ENCODE results near the gene NTM.

The NTM gene

DNA sequence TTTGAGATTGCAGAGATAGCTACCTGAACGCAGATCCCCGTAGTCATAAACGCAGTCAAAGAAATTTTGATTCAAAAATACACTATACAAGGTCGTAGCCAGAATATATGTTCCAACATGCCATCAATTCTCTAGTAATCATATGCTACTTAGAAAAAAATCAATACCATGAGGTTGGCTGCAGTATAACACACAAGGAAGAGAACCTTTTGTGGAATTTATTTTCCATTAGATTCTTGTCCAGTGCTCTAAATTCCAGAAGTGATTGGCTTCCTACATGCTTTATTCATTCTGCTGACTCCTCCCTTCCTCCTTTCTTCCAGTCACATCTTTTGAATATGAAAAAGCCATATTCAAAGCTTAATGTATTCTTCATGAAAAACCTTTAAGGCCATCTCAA is 189.9 kb downstream of the NTM start:
- no peaks in the 10 kb centered on the region for H3K27me3 ChIP-seq (ENCODE audit: insufficient read depth, low read length, poor library complexity, severe bottlenecking)
- H4K20me1 ChIP-seq (ENCODE audit: insufficient read depth, low read length, poor library complexity, severe bottlenecking), result no peaks in the 10 kb centered on the region
- H3K9ac ChIP-seq (ENCODE audit: low read depth, low read length, poor library complexity, severe bottlenecking), result no peak overlapping the region
- no peaks in the 10 kb centered on the region for H3K4me1 ChIP-seq (ENCODE audit: insufficient read depth, low read length, poor library complexity, severe bottlenecking)
- H2AFZ ChIP-seq (ENCODE audit: low read length), result no peak overlapping the region
- no peak overlapping the region for H3K4me3 ChIP-seq (ENCODE audit: low read length, poor library complexity, severe bottlenecking)
- no peaks in the 10 kb centered on the region for H3F3A ChIP-seq (ENCODE audit: low read depth)
- H3K9me3 ChIP-seq (ENCODE audit: insufficient read depth, low read depth, low read length), result no peaks in the 10 kb centered on the region
- no peaks in the 10 kb centered on the region for H3K36me3 ChIP-seq (ENCODE audit: insufficient read depth, low read length)
- TF ChIP-seq, protein P1, sequence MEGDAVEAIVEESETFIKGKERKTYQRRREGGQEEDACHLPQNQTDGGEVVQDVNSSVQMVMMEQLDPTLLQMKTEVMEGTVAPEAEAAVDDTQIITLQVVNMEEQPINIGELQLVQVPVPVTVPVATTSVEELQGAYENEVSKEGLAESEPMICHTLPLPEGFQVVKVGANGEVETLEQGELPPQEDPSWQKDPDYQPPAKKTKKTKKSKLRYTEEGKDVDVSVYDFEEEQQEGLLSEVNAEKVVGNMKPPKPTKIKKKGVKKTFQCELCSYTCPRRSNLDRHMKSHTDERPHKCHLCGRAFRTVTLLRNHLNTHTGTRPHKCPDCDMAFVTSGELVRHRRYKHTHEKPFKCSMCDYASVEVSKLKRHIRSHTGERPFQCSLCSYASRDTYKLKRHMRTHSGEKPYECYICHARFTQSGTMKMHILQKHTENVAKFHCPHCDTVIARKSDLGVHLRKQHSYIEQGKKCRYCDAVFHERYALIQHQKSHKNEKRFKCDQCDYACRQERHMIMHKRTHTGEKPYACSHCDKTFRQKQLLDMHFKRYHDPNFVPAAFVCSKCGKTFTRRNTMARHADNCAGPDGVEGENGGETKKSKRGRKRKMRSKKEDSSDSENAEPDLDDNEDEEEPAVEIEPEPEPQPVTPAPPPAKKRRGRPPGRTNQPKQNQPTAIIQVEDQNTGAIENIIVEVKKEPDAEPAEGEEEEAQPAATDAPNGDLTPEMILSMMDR (conservative IDR thresholded peaks at IDR 0.05; ENCODE audit: low read length), result no peak
- TF ChIP-seq EZH2phosphoT487 (IDR thresholded peaks at IDR 0.05; ENCODE audit: borderline replicate concordance), result no peak
- H3K9me2 ChIP-seq (replicated peaks; ENCODE audit: low read depth, low read length), result no peaks in the 10 kb centered on the region
- no peaks in the 10 kb centered on the region for H3K79me2 ChIP-seq (ENCODE audit: insufficient read depth, low read length)
- no peak overlapping the region for H3K4me2 ChIP-seq (ENCODE audit: low read depth, low read length, poor library complexity, severe bottlenecking)

DNA sequence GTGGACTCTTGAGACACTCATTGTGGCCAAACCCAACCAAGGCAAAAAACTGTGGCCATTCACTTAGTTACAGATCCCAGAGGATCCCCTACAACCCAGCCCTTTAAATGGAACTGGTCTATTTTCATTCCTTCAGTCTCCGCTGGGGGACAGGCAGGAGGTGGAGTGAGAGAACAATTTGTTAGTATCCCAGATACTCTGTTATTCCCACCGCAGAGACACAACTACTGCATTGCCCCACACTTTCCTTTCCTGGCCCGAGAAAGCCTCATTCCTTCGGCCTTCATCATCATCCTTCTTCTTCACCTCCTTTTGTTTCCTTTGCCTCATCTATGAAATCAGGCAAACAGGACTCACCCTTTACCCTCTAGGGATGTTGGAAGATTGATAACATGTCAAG is 191.1 kb downstream of the NTM start:
- Histone ChIP-seq H3K4me3 (ENCODE audit: low read length, poor library complexity, severe bottlenecking) (no peak overlapping the region), H3K79me2 (ENCODE audit: insufficient read depth, low read length) (no peaks in the 10 kb centered on the region), H3K27me3 (ENCODE audit: insufficient read depth, low read length, poor library complexity, severe bottlenecking) (no peaks in the 10 kb centered on the region), H3K9me3 (ENCODE audit: insufficient read depth, low read depth, low read length) (no peaks in the 10 kb centered on the region), H4K20me1 (ENCODE audit: insufficient read depth, low read length, poor library complexity, severe bottlenecking) (no peaks in the 10 kb centered on the region), H3K4me2 (ENCODE audit: low read depth, low read length, poor library complexity, severe bottlenecking) (no peak overlapping the region), H3K9me2 (replicated peaks; ENCODE audit: low read depth, low read length) (no peaks in the 10 kb centered on the region), H3F3A (ENCODE audit: low read depth) (no peaks in the 10 kb centered on the region), H3K36me3 (ENCODE audit: insufficient read depth, low read length) (no peaks in the 10 kb centered on the region), H2AFZ (ENCODE audit: low read length) (no peak overlapping the region), H3K9ac (ENCODE audit: low read depth, low read length, poor library complexity, severe bottlenecking) (no peak overlapping the region), H3K4me1 (ENCODE audit: insufficient read depth, low read length, poor library complexity, severe bottlenecking) (no peaks in the 10 kb centered on the region)
- TF ChIP-seq, protein P1 (conservative IDR thresholded peaks at IDR 0.05; ENCODE audit: low read length), result no peak
- TF ChIP-seq EZH2phosphoT487 (IDR thresholded peaks at IDR 0.05; ENCODE audit: borderline replicate concordance), result no peak

DNA sequence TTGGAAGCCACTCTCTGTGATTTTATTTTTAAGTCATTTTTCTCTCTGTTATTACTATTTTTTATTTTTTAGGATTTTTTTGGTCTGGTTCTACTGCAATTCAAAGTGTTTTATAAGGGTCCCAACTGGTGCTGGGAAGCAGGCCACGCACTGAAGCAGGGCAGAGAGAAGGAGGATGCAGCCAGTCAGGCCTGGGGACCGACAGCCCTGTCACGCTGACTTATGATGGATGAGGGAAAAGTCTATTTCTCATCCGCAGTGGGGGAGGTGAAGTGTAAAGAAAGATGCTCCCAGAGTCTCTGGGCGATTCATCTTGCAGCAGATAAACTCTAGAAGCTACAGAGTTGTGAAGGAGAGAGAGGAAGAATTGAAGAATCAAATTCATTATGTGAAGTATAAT is 191.6 kb downstream of the NTM start:
- H3K4me2 ChIP-seq (ENCODE audit: low read depth, low read length, poor library complexity, severe bottlenecking), result no peak overlapping the region
- H3K79me2 ChIP-seq (ENCODE audit: insufficient read depth, low read length), result no peaks in the 10 kb centered on the region
- H3K27me3 ChIP-seq (ENCODE audit: insufficient read depth, low read length, poor library complexity, severe bottlenecking), result no peaks in the 10 kb centered on the region
- no peak overlapping the region for H2AFZ ChIP-seq (ENCODE audit: low read length)
- no peak overlapping the region for H3K9ac ChIP-seq (ENCODE audit: low read depth, low read length, poor library complexity, severe bottlenecking)
- H3K4me1 ChIP-seq (ENCODE audit: insufficient read depth, low read length, poor library complexity, severe bottlenecking), result no peaks in the 10 kb centered on the region
- H3K9me2 ChIP-seq (replicated peaks; ENCODE audit: low read depth, low read length), result no peaks in the 10 kb centered on the region
- TF ChIP-seq EZH2phosphoT487 (IDR thresholded peaks at IDR 0.05; ENCODE audit: borderline replicate concordance), result no peak
- TF ChIP-seq, protein P1 (conservative IDR thresholded peaks at IDR 0.05; ENCODE audit: low read length), result no peak
- no peak overlapping the region for H3K4me3 ChIP-seq (ENCODE audit: low read length, poor library complexity, severe bottlenecking)
- no peaks in the 10 kb centered on the region for H4K20me1 ChIP-seq (ENCODE audit: insufficient read depth, low read length, poor library complexity, severe bottlenecking)
- no peaks in the 10 kb centered on the region for H3K9me3 ChIP-seq (ENCODE audit: insufficient read depth, low read depth, low read length)
- no peaks in the 10 kb centered on the region for H3K36me3 ChIP-seq (ENCODE audit: insufficient read depth, low read length)
- no peaks in the 10 kb centered on the region for H3F3A ChIP-seq (ENCODE audit: low read depth)

Measured in Loucy (cell line).